ENCODE results near the gene SPECC1. TPM values are rescaled to one million over a fixed set of nuclear protein-coding genes. Genes with fewer than 3 reads are reported as not detected.
"Not testable (repeated sequence)": the region's sequence is repeated elsewhere in the genome, so short reads cannot be mapped to it uniquely, and the experiment has no call there.

SPECC1 gene
- total RNA-seq, 1 donor from 2014 or later = 65.7 TPM

DNA sequence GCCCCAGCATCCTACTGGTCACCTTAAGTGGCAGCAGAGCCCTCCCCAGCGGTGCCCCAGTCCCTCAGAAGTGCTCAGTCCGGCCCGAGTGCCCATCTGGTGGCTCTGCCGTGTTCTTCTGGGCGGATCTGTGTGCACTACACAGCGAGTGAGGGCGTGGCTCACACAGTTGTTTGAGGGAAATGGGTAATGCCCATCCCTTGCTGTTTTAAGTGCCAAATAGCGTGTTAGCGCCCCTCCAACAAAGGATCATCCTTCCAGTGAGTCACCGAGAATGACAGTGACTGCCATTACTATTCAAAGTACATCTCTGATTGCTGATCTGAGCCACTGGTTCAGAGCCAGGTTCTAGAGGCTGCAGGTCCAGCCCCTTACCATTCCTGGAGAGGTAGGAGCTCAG, 306.2 kb downstream of the SPECC1 start:
- Mint-ChIP-seq H3K4me3 (ENCODE audit: unreplicated experiment) (no peak overlapping the region), H3K9me3 (ENCODE audit: unreplicated experiment) (no peaks in the 10 kb centered on the region), H3K27me3 (ENCODE audit: unreplicated experiment) (peaks cover under 1% of the 10 kb centered on the region), H3K27ac (ENCODE audit: unreplicated experiment) (no peak overlapping the region), H3K36me3 (ENCODE audit: low read depth, unreplicated experiment) (no peaks in the 10 kb centered on the region), H3K4me1 (ENCODE audit: unreplicated experiment) (peaks cover 2% of the 10 kb centered on the region)
- DNase-seq (ENCODE audit: low spot score) = no peak
- TF ChIP-seq, protein P1, sequence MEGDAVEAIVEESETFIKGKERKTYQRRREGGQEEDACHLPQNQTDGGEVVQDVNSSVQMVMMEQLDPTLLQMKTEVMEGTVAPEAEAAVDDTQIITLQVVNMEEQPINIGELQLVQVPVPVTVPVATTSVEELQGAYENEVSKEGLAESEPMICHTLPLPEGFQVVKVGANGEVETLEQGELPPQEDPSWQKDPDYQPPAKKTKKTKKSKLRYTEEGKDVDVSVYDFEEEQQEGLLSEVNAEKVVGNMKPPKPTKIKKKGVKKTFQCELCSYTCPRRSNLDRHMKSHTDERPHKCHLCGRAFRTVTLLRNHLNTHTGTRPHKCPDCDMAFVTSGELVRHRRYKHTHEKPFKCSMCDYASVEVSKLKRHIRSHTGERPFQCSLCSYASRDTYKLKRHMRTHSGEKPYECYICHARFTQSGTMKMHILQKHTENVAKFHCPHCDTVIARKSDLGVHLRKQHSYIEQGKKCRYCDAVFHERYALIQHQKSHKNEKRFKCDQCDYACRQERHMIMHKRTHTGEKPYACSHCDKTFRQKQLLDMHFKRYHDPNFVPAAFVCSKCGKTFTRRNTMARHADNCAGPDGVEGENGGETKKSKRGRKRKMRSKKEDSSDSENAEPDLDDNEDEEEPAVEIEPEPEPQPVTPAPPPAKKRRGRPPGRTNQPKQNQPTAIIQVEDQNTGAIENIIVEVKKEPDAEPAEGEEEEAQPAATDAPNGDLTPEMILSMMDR (IDR thresholded peaks at IDR 0.05; ENCODE audit: unreplicated experiment) = no peak

DNA sequence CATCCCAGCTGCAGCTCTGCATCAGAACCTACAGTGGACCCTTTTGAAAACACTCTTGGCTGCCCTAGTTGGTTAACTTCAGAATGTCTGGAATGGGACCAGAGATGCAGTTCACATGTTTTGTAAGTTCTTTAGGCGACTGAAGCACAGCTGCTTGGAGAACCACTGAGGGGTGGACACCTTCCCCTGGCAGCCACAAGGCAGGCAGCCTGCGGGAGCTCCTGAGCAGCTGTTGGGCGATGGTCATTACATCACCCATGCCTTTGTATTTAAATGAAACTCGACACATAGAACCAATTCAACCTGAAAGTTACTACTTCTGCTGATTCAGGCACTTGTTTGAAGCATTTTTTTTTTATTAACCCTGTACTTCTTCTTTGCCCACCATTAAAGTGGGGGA, 306.7 kb downstream of the SPECC1 start:
- TF ChIP-seq, protein P1 (IDR thresholded peaks at IDR 0.05; ENCODE audit: unreplicated experiment) = no peak
- Mint-ChIP-seq H3K9me3 (ENCODE audit: unreplicated experiment) (no peaks in the 10 kb centered on the region), H3K4me1 (ENCODE audit: unreplicated experiment) (peaks cover 2% of the 10 kb centered on the region), H3K27me3 (ENCODE audit: unreplicated experiment) (no peaks in the 10 kb centered on the region), H3K4me3 (ENCODE audit: unreplicated experiment) (no peak overlapping the region), H3K27ac (ENCODE audit: unreplicated experiment) (no peak overlapping the region), H3K36me3 (ENCODE audit: low read depth, unreplicated experiment) (no peaks in the 10 kb centered on the region)
- no peak for DNase-seq (ENCODE audit: low spot score)

DNA sequence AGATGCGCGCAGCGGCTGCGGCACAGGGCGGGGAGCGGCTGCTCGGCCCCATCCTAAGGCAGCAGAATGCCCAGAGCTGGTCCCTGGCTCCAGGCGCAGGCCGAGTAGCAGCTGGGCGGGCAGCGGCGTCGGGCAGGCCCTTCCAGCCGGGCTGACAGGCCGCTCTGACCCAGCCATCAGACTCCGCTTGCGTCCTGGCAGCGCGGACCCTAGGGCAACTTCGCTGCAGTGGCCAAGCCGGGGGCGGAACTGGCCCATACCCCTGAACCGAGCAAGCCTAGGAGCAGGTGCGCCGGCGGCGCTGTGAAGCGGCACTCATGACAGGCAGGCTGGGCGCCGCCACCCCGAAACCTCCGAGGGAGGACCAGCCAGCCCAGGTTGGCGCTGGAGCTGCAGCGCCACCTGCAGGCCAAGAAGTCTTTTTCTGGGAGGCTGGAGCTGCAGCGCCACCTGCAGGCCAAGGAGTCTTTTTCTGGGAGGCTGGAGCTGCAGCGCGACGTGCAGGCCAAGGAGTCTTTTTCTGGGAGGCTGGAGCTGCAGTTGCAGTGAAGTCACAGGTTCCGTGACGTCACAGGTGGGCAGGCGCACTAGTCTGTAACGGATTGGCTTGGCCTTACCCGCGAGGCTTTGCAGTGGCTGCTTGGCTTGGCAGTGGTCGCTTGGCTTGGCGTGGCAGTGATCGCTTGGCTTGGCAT, 311.5 kb downstream of the SPECC1 start:
- not testable (repeated sequence) for H3K27me3 Mint-ChIP-seq (ENCODE audit: unreplicated experiment); H3K9me3 Mint-ChIP-seq (ENCODE audit: unreplicated experiment); H3K4me1 Mint-ChIP-seq (ENCODE audit: unreplicated experiment); H3K4me3 Mint-ChIP-seq (ENCODE audit: unreplicated experiment); H3K27ac Mint-ChIP-seq (ENCODE audit: unreplicated experiment); H3K36me3 Mint-ChIP-seq (ENCODE audit: low read depth, unreplicated experiment)
- TF ChIP-seq, protein P1 (IDR thresholded peaks at IDR 0.05; ENCODE audit: unreplicated experiment) = peak; percentile 100
- peak; percentile 79 for DNase-seq (ENCODE audit: low spot score)

DNA sequence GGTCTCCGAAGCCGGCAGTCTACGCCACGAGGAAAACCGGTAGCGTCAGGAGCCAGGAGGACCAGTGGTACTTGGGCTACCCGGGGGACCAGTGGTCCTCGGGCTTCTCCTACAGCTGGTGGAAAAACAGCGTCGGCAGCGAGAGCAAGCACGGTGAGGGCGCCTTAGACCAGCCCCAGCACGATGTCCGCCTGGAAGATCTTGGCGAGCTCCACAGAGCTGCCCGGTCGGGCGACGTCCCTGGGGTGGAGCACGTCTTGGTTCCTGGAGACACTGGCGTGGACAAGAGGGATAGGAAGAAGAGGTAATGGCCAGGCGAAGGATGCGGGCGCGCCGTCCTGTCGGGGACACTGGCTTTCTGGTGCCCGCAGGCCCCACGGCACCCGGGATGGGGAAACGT, 312.2 kb downstream of the SPECC1 start:
- H3K27ac Mint-ChIP-seq (ENCODE audit: unreplicated experiment); H3K27me3 Mint-ChIP-seq (ENCODE audit: unreplicated experiment); H3K9me3 Mint-ChIP-seq (ENCODE audit: unreplicated experiment); H3K4me3 Mint-ChIP-seq (ENCODE audit: unreplicated experiment); H3K36me3 Mint-ChIP-seq (ENCODE audit: low read depth, unreplicated experiment); H3K4me1 Mint-ChIP-seq (ENCODE audit: unreplicated experiment); DNase-seq (ENCODE audit: low spot score): not testable (repeated sequence)

DNA sequence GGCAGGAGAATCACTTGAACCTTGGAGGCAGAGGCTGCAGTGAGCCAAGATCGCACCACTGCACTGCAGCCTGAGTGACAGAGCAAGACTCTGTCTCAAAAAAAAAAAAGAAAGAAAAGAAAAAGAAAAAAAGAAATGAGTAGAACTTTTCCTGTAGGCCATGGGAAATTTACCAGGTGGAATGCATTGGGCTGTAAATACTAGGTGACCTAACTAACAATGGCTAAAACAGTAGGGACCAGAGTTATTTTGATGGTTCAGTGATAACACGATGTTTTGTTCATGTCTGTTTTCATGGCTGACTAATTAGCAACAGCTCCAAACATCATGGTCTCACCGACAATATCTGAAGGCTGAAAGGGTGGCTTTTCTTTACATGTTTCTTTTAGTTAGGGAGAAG, 318.6 kb downstream of the SPECC1 start:
- not testable (repeated sequence) for DNase-seq (ENCODE audit: low spot score)

DNA sequence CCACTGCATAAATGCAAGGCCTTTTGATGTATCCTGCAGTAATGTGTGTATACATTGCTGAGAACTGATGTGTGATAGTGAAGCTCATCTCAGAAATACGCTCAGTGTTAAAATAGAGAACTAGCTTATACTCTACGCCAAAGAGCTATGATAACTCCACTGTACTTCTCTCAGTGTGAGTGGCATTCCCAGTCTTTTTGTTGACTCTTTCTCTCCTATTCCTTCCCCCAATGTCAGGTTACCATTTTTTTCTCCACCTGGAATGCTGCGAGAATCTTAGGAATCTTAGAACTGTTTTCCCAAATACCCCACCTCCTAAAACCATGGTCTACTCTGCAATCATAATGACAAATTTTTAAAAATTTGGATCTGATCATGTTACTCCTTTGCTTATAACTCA, 342.2 kb downstream of the SPECC1 start:
- H3K36me3 Mint-ChIP-seq (ENCODE audit: low read depth, unreplicated experiment); H3K27ac Mint-ChIP-seq (ENCODE audit: unreplicated experiment); H3K9me3 Mint-ChIP-seq (ENCODE audit: unreplicated experiment); H3K27me3 Mint-ChIP-seq (ENCODE audit: unreplicated experiment); H3K4me3 Mint-ChIP-seq (ENCODE audit: unreplicated experiment); DNase-seq (ENCODE audit: low spot score); H3K4me1 Mint-ChIP-seq (ENCODE audit: unreplicated experiment): not testable (repeated sequence)

More for the DNA sequence above, 318.6 kb downstream of the SPECC1 start:
- not testable (repeated sequence) for H3K4me3 Mint-ChIP-seq (ENCODE audit: unreplicated experiment); H3K27ac Mint-ChIP-seq (ENCODE audit: unreplicated experiment); H3K9me3 Mint-ChIP-seq (ENCODE audit: unreplicated experiment); H3K4me1 Mint-ChIP-seq (ENCODE audit: unreplicated experiment); H3K27me3 Mint-ChIP-seq (ENCODE audit: unreplicated experiment); H3K36me3 Mint-ChIP-seq (ENCODE audit: low read depth, unreplicated experiment)

DNA sequence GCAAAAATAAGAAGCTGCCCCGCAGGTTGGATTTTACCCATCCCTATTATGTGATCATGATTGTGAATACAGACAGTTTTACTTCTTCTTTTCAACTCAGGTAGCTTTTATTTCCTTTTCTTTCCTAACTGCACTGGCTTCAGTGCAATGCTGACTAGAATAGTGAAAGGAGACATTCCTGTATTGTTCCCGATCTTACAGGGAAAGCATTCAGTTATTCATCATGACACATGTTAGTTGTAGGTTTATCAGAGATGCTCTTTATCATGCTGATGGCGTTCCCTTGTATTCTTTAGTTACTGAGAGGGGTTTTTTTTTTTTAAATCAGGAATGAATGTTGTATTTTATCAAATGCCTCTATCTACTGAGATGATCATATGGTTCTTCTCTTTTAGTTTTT, 343.4 kb downstream of the SPECC1 start:
- not testable (repeated sequence) for H3K27me3 Mint-ChIP-seq (ENCODE audit: unreplicated experiment); H3K9me3 Mint-ChIP-seq (ENCODE audit: unreplicated experiment); H3K27ac Mint-ChIP-seq (ENCODE audit: unreplicated experiment); H3K36me3 Mint-ChIP-seq (ENCODE audit: low read depth, unreplicated experiment); DNase-seq (ENCODE audit: low spot score); H3K4me1 Mint-ChIP-seq (ENCODE audit: unreplicated experiment); H3K4me3 Mint-ChIP-seq (ENCODE audit: unreplicated experiment)

DNA sequence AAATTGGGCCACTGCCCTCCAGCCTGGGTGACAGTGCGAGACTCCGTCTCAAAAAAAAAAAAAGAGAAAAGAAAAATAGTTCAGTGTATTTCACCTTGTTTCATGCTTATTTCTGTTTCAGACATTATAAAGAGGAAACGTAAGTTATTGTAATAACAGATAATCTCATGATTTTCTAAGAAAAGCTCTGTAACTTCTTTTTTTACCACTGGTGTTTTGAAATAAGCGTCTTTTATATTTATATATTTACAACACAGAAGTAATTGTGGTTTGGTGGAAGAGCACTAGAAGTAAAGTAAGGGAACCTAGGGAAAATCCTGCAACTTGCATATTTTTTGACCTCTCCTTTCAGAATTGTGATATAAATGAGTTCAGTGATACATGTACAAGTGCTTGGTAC, 354.7 kb downstream of the SPECC1 start:
- H3K36me3 Mint-ChIP-seq (ENCODE audit: low read depth, unreplicated experiment); H3K9me3 Mint-ChIP-seq (ENCODE audit: unreplicated experiment); H3K4me1 Mint-ChIP-seq (ENCODE audit: unreplicated experiment); H3K4me3 Mint-ChIP-seq (ENCODE audit: unreplicated experiment); H3K27me3 Mint-ChIP-seq (ENCODE audit: unreplicated experiment); DNase-seq (ENCODE audit: low spot score); H3K27ac Mint-ChIP-seq (ENCODE audit: unreplicated experiment): not testable (repeated sequence)

Data from endothelial cell (in vitro differentiated cells).